GM21723 (cell line): ENCODE data around the gene CGGBP1.

ENCODE experiments used
- ATAC-seq: cut with Tn5 transposase; IDR thresholded peaks from one replicate; pipeline ENCODE4 v1.9.1; 2021; ENCODE audit warnings: mild to moderate bottlenecking, moderate library complexity; ENCODE audit not compliant: unreplicated experiment

The CGGBP1 gene, protein sequence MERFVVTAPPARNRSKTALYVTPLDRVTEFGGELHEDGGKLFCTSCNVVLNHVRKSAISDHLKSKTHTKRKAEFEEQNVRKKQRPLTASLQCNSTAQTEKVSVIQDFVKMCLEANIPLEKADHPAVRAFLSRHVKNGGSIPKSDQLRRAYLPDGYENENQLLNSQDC

GRCh38 chr3:88058581-88059379 lies at the start of gene CGGBP1, which contains the start of gene ZNF654:
Gene CGGBP1 (minus strand): TSS chr3:88059005. CDS start chr3:88055976, 3,029 bp downstream.
Gene ZNF654 (plus strand): TSS chr3:88059255. CDS start chr3:88059320, 65 bp downstream.
- ATAC-seq, result peak; percentile 94

DNA sequence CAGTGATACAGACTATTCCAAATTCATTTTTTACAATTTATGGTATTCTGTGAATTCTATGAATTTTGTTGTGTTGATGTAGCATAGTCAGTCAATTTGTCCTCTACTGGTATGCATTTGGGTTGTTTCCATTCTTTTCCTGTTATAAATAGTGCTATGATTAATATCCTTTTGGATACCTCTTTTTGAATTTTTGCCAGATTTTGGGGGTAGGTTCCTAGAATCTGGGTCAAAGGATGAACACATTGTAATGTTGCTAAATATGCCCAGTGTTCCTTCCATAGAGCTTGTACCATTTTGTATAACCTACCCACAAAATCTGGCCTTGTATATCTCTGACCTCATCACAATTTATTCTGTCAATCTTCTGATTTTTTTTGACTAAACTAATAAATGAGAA lies 46.5 kb upstream of the CGGBP1 start:
- no peak for ATAC-seq

DNA sequence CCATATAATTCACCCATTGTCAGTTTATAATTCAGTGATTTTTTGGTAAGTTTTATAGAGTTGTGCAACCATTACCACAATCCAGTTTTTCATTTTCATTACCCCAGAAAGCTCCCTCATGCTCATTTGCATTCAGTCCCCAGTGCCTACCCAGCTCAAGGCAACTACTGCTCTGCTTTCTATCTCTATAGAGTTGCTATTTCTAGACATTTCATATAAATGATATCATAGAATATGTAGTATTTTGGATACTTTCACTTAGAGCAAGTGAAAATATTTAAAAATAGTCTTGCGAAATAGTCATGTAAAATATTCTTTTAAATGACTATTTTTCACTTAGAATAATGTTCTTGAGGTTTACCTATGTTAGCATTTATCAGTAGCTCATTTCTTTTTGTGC lies 42.3 kb upstream of the CGGBP1 start:
- ATAC-seq, result peak; percentile 83

DNA sequence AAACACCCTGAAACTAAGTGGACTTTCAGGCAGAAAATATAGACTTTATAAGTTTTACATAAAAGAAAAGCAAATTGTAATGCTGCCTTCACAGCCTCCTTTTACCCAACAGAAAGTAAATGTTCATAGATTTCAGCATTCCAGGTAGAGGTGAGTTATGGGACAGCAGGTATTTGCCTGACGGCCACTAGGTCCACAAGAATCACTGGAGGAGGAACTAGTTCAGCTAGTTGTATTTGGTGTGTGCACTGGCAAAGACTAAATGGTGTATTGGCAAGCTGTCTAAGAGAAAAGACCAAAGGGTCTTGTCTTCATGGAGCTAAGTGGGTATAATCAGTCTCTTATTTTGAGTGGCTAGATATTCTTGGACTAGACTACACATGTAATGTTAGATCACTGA lies 34.5 kb upstream of the CGGBP1 start:
- ATAC-seq, result no peak

DNA sequence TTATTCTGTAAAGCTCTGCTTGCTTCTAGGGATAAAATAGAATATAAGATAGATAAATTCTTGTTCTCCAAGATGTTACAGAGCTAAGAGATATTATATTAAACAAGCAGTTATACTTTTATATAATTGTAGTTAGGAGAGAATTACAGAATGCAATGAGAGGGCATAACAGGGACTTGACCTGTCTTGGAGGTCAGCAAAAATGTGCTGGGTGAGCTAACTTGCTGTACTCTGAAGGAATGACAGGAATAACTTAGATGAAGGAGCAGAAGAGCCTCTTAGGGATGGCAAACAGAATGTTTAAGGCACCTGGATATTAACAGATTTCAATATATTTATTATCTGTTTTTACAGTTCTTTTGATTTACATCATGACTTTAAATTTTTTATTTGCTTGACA lies 33.5 kb upstream of the CGGBP1 start:
- ATAC-seq, result no peak

GRCh38 chr3:88090681-88091080 lies 31.9 kb upstream of the CGGBP1 start:
- ATAC-seq, result no peak

DNA sequence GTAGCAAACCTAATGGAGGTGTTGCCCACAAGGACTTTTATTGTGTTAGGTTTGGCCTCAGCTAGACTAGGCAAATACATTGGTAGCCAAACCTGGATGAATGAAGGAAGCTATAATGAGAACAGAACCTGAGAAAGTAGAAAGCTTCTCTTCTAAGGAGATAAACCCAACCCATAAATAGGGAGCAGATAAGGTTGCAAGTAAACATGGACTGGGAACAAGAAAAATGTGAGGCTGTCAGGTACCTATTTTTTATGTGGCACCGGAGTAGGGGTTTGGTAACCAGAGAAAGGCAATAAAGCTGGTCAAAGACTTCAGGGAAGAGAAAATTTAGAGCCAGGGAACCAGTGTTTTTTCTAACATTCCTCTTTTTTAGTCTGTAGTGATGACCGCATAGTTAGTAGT lies 25.3 kb upstream of the CGGBP1 start:
- ATAC-seq, result no peak

DNA sequence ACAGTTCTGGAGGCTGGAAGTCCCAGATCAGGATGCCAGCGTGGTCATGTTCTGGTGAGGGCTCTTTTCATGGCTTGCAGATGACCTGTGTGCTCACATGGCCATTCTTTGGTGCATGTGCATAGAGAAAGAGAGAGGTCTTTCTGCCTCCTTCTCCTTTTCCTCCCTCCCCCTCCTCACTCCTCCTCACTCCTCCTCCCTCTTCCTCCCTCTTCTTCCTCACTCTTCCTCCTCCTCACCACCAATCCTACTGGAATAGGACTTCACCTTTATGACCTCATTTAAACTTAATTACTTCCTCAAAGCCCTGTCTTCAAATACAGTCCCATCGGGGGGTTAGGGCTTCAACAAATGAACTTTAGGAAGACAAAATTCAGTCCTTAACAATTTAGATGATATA lies 24.0 kb upstream of the CGGBP1 start:
- no peak for ATAC-seq

GRCh38 chr3:88078932-88079331 lies 20.1 kb upstream of the CGGBP1 start:
- no peak for ATAC-seq

DNA sequence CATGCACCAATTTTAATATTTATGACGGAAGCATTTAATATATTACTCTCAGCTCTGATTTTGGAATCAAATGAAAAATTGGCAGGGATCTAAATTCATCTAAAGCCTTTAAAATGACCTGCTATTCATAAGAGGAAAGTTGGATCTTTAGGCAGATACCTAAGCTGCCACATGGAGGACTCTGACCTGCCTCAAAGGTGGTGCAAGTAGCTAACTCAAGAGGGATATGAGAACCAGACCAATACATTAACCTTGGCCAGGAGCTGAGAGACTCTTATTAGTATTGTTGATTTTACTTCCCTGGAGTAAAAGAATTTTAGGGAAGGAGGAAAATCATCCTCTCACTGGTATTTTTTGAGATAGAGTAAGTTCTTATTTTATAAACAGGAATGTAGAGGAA lies 17.9 kb upstream of the CGGBP1 start:
- no peak for ATAC-seq

DNA sequence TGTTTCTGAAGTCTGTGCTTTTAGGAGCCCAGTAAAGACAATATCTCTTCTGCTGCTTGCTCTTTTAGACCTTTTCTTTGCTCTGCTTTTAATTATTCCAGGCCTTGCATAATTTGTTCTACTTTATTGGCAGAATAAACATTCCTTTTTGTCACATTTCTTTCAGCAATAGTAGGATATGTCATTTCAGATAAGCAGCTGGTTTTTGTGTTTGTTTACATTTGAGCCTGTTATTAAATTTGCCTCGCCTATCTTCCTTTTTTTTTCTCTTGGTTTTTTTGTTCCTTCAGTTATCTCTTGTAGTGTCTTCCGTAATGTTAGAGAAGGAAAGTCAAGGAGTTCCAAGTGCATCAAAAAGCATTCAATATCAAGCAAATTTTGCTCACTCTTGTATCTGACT lies 16.7 kb upstream of the CGGBP1 start:
- ATAC-seq, result no peak

GRCh38 chr3:88075072-88075471 lies 16.3 kb upstream of the CGGBP1 start:
- ATAC-seq, result no peak

GRCh38 chr3:88061746-88062145 lies 2.9 kb upstream of the CGGBP1 start:
- no peak for ATAC-seq

DNA sequence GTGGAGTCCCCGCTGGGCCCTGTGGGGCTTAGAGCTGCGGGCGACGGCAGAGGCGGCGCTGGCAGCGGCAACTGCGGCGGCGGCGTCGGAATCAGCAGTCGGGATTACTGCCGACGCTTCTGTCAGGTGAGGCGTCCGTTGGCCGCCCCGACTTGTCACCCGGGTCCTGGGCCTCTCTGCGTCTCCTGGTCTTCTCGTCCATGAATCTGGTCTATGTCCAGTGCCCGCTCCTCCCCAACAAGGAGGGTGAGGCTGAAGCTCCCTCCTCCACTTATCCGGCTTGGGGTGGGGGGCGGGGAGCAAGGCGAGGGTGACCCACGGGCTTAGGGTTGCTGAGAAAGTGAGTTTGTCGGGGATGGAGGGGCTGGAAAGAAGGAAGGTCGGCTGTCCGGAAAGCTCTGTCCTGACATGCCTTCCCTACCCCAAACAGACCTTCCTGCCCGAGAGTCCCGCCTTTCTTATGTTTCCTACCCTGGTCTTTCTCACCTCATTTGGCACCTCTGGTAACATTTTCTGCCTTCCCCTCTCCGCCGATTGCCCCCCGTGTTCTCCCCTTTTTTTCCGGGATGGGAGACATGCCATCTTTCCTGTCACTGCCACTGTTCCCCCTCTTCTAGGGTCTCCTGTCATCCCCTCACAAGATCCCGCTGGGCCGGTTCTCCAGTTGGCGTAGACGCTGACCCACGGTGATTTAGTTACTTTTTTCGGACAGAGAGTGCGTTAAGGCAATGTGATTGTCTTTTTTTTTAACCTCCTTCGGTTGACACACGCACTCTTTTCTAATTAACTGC lies 770 bp upstream of the CGGBP1 start:
- peak; percentile 14 for ATAC-seq

GRCh38 chr3:88058306-88058580 lies 562 bp downstream of the CGGBP1 start:
- ATAC-seq, result peak; percentile 30

DNA sequence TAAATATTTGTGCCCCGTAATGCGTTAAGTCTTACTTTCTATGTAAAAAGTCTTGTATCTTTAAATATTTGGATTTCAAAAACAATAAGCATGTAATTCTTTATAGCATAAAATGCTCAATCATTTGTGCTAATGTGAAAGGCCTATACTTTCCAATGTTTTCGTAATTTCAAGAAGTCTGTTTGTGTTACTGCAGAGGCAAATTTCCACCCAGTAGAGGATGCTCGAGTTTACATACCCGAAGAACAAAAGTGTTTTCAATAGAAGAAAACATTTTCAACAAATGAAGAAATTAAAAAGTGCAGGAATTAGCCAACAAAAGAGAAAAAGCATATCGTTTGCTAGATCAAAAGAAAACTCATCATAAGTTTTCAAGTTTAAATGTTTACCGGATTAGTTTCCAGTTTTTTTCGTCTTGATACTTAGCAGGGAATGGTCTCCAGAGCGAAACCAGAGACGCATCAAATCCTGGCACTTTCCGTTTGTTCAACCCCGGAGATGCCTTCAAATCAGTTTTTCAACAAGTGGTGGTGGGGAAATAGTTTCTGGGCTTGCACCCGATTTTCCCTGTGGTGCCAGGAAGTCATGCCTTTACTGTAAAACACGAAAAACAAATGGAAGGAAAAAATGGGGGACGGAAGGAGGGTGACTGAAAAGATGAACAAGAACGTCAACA lies 1.0 kb downstream of the CGGBP1 start:
- no peak for ATAC-seq

- no peak for ATAC-seq
These were observed 12.0 kb downstream of the CGGBP1 start for GRCh38 chr3:88046766-88047165.

DNA sequence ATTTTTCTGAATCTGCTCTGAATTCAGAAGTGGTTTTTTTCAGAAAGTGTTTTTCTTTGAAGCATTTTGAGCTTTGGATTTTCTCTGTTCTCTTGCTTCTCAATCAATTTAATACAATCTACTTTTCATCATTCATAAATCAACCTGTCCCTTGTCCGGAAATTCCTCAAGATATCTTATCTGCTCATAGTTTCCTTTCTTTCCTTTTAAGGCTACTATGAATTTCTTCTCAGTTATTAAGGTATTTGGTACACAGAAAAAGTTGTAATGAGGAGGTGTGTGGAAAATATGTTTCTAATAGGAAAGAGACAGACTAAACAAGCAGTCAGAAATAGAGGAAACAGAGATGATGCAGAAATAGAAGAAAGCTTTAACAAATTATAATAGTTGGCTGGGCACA lies 14.4 kb downstream of the CGGBP1 start:
- ATAC-seq, result no peak

- ATAC-seq, result no peak
These were observed 17.8 kb downstream of the CGGBP1 start for GRCh38 chr3:88041005-88041404.

- no peak for ATAC-seq
These were observed 18.3 kb downstream of the CGGBP1 start for GRCh38 chr3:88040529-88040928.

DNA sequence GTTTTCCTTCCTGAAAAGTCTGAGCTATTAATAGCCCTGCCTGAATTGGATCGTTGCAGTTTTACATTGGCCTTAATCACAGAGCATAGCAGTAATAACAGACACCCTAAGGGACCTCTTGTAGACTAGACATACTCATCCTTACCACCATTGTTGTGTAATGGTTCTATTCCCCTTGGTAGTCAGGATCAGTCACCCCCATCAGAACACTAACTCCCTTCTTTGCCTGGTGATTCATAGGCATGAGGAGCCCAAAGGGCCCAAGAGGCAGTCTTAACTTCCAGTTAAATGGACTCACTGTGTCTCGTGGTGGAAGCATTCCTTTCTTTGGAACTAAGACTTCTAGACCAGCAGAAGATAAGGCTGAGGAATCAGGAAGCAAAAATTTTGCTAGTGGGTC lies 20.2 kb downstream of the CGGBP1 start:
- no peak for ATAC-seq
